ENCODE results near the gene PRRT1. TPM values are rescaled to one million over a fixed set of nuclear protein-coding genes. Genes with fewer than 3 reads are reported as not detected.

The PRRT1 gene
- total and polyA plus RNA-seq, 11 donors, result 0.28 to 1.1 (median 0.62) TPM

GRCh38 chr6:32176476-32177182, 24.9 kb upstream of the PRRT1 start:
- Histone ChIP-seq H3K9me3 (no peaks in the 10 kb centered on the region), H3K27ac (peak overlapping the region; percentile 87 to 100 (median 97)), H3K4me1 (peaks cover 11 to 64% (median 43%) of the 10 kb centered on the region in 12 donors), H3K4me3 (peak overlapping the region; percentile 5 to 99 (median 88)), H3K27me3 (no peaks in the 10 kb centered on the region), H3K36me3 (peaks cover 0 to 23% (median 15%) of the 10 kb centered on the region in 9 donors)
- intact Hi-C loops (cut with DNase I), result loop anchor here in 5 of 10 donors (1.0 to 10.0 kb wide), 7 partner anchors 19 to 512 kb away; partner anchors contain the start of genes C6orf47 (in 2 of the 5), CSNK2B (in 2 of the 5), FKBPL (in 2 of the 5) and GPANK1 (in 2 of the 5)
- 18 to 30% (median 22%) methylated on average over 5 of the region's 5 CpGs for WGBS, 4 donors
- TF ChIP-seq CTCF (IDR thresholded peaks at IDR 0.05) (no peak), POLR2A (IDR thresholded peaks at IDR 0.05) (no peak)
- ATAC-seq (no peak), DNase-seq (no peak)

GRCh38 chr6:32175711-32176475, 24.2 kb upstream of the PRRT1 start, which contains the start of gene AGPAT1:
Gene AGPAT1 (minus strand): TSS chr6:32176084. CDS start chr6:32171496, 4,588 bp downstream.
- TF ChIP-seq POLR2A (IDR thresholded peaks at IDR 0.05) (peak in 1 of 2 donors; percentile 78), CTCF (IDR thresholded peaks at IDR 0.05) (no peak)
- H3K27me3 ChIP-seq, result no peaks in the 10 kb centered on the region
- peaks cover 11 to 57% (median 38%) of the 10 kb centered on the region in 12 donors for H3K4me1 ChIP-seq
- peak within 1 kb of the TSS; percentile 87 to 100 (median 97) for H3K27ac ChIP-seq
- H3K4me3 ChIP-seq, result peak within 1 kb of the TSS; percentile 61 to 99 (median 88)
- intact Hi-C loops (cut with DNase I), result loop anchor here in 4 of 10 donors (1.0 to 10.0 kb wide), 6 partner anchors 21 to 511 kb away; partner anchors contain the start of genes C6orf47 (in 2 of the 4), CSNK2B (in 2 of the 4), FKBPL (in 2 of the 4) and GPANK1 (in 2 of the 4)
- peak; percentile 65 to 77 (median 75) for ATAC-seq
- 0 to 1% (median 1%) methylated on average over 16 to 27 of the region's 27 CpGs for WGBS, 4 donors
- H3K36me3 ChIP-seq, result peaks cover 0 to 22% (median 15%) of the 10 kb centered on the region in 9 donors
- H3K9me3 ChIP-seq, result no peaks in the 10 kb centered on the region
- DNase-seq, result peak; percentile 98 to 100 (median 99)

DNA sequence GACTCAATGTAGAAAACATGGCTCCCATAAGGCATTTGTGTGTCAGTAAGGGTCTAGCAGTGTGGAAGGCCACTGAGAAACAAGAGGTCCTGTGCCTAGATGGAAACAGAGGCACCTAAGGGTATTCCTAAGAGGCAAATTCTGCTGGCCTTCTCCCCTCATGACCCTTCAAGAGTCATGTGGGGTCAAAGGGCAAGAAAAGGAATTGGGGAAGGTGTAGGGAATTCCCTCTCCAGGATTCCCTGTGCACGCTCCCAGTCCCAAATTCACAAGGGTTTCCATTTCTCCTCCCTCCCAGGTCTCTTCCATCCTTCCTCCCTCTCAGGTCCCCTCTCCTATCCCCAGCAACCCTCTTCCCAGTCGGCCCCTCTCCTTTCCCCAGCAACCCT, 23.6 kb upstream of the PRRT1 start:
- 10 to 20% (median 11%) methylated on average over 2 of the region's 2 CpGs for WGBS, 4 donors
- intact Hi-C loops (cut with DNase I), result loop anchor here in 4 of 10 donors (5.0 to 10.0 kb wide), 3 partner anchors 43 to 511 kb away; partner anchors contain the start of genes C6orf47 (in 2 of the 4), CSNK2B (in 2 of the 4), GPANK1 (in 2 of the 4) and LY6G5B (in 2 of the 4)
- no peak for DNase-seq
- no peak for ATAC-seq
- Histone ChIP-seq H3K4me3 (peak overlapping the region; percentile 61 to 99 (median 88)), H3K36me3 (peaks cover 0 to 22% (median 15%) of the 10 kb centered on the region in 9 donors), H3K4me1 (peaks cover 11 to 57% (median 37%) of the 10 kb centered on the region in 12 donors), H3K9me3 (no peaks in the 10 kb centered on the region), H3K27me3 (no peaks in the 10 kb centered on the region), H3K27ac (peak overlapping the region; percentile 87 to 100 (median 97))
- TF ChIP-seq POLR2A (IDR thresholded peaks at IDR 0.05), result no peak
- TF ChIP-seq CTCF (IDR thresholded peaks at IDR 0.05), result no peak
